Prostate gland (tissue), 2 donors: Measurements from ENCODE around the gene MRPL44. TPM values are rescaled to one million over a fixed set of nuclear protein-coding genes. Genes with fewer than 3 reads are reported as not detected.

Experiments used
- DNase-seq: peaks from one replicate; pipeline ENCODE4 v3.0.0-alpha.2; 2019; ENCODE audit warnings: low spot score
- H3K27ac ChIP-seq, 2 donors: fragments of 200-600 bp; sonication (generic); 2 replicates each; pipeline ENCODE4 v1.5.1; 2017 to 2019
- H3K27me3 ChIP-seq: fragments of 200-600 bp; sonication (generic); replicated peaks from 2 replicates; pipeline ENCODE4 v1.5.1; 2019; ENCODE audit not compliant: insufficient read depth
- H3K36me3 ChIP-seq, 2 donors: fragments of 200-600 bp; sonication (generic); 1 replicate in 1 of 2; 2 replicates in 1 of 2; pipeline versions ENCODE4 v1.5.1 to v1.8.1; 2017 to 2019
- H3K4me1 ChIP-seq: fragments of 200-600 bp; sonication (generic); replicated peaks from 2 replicates; pipeline ENCODE4 v1.5.1; 2019
- H3K4me3 ChIP-seq, 2 donors: fragments of 200-600 bp; sonication (generic); 2 replicates each; pipeline ENCODE4 v1.5.1; 2017 to 2019
- H3K9me3 ChIP-seq: fragments of 200-600 bp; sonication (generic); 2 replicates; pipeline ENCODE4 v1.5.1; 2017
- CTCF ChIP-seq, 4 experiments: fragments of 200-600 bp in 2 of 4; fragments of 450-650 bp in 2 of 4; sonication (generic) in 2 of 4; IDR thresholded peaks; 1 replicate in 3 of 4; 2 replicates in 1 of 4; pipeline ENCODE4 v1.5.1; 2016 to 2019; ENCODE audit warnings: antibody characterized with exemption in 4 of 4, mild to moderate bottlenecking in 2 of 4, moderate library complexity in 2 of 4
- POLR2A ChIP-seq: fragments of 450-650 bp; IDR thresholded peaks from one replicate; pipeline ENCODE4 v1.6.1; 2016; ENCODE audit warnings: antibody characterized with exemption, mild to moderate bottlenecking
- POLR2AphosphoS5 ChIP-seq: sonication (generic); formaldehyde crosslinking; IDR thresholded peaks from one replicate; pipeline ENCODE4 v1.6.1; 2017; ENCODE audit warnings: antibody characterized with exemption
- WGBS: methylation state at CpG from one replicate; pipeline ENCODE4 v1.1.5; 2018; 5-methylcytosine and 5-hydroxymethylcytosine counted together
- intact Hi-C: fragments of 100-400 bp; cut with DNase I; formaldehyde crosslinking; loops from one replicate; pipeline ENCODE4 v1.14.2; 2022
- total RNA-seq, 2 donors: library from RNA; depleted of rRNA; stranded (reverse); fragments of >200 nt; gene quantifications; one replicate each; pipeline ENCODE4 v1.1.0, GENCODE V29; 2016

The MRPL44 gene
- total RNA-seq, 2 donors from 2014 or later = 33.1 to 33.5 TPM

GRCh38 chr2:223922308-223922707 lies 35.0 kb upstream of the MRPL44 start:
- WGBS = 89% methylated on average over 3 of the region's 3 CpGs
- Histone ChIP-seq H3K36me3 (no peaks in the 10 kb centered on the region), H3K27me3 (no peaks in the 10 kb centered on the region), H3K9me3 (no peaks in the 10 kb centered on the region), H3K27ac (no peak overlapping the region), H3K4me3 (no peak overlapping the region), H3K4me1 (no peaks in the 10 kb centered on the region)
- intact Hi-C loops = no loop called here
- no peak for DNase-seq
- TF ChIP-seq CTCF (IDR thresholded peaks at IDR 0.05) (no peak), POLR2AphosphoS5 (no peak), POLR2A (no peak)

GRCh38 chr2:223923976-223924375 lies 33.3 kb upstream of the MRPL44 start:
- WGBS = 74% methylated on average over 2 of the region's 2 CpGs
- no peaks in the 10 kb centered on the region for H3K27me3 ChIP-seq
- no peak for DNase-seq
- TF ChIP-seq CTCF (IDR thresholded peaks at IDR 0.05) = no peak
- TF ChIP-seq POLR2AphosphoS5 = no peak
- no peak for TF ChIP-seq POLR2A
- no peaks in the 10 kb centered on the region for H3K9me3 ChIP-seq
- H3K36me3 ChIP-seq = no peaks in the 10 kb centered on the region
- no peak overlapping the region for H3K4me3 ChIP-seq
- no peaks in the 10 kb centered on the region for H3K4me1 ChIP-seq
- intact Hi-C loops = no loop called here
- no peak overlapping the region for H3K27ac ChIP-seq

GRCh38 chr2:223925106-223925505 lies 32.2 kb upstream of the MRPL44 start:
- Histone ChIP-seq H3K27me3 (no peaks in the 10 kb centered on the region), H3K4me1 (no peaks in the 10 kb centered on the region), H3K4me3 (no peak overlapping the region), H3K36me3 (no peaks in the 10 kb centered on the region), H3K27ac (no peak overlapping the region), H3K9me3 (no peaks in the 10 kb centered on the region)
- no peak for DNase-seq
- intact Hi-C loops = no loop called here
- TF ChIP-seq CTCF (IDR thresholded peaks at IDR 0.05) = no peak
- TF ChIP-seq POLR2A = no peak
- no peak for TF ChIP-seq POLR2AphosphoS5
- 96% methylated on average over 3 of the region's 3 CpGs for WGBS

GRCh38 chr2:223928113-223929006 lies 28.9 kb upstream of the MRPL44 start:
- Histone ChIP-seq H3K27ac (no peak overlapping the region), H3K36me3 (no peaks in the 10 kb centered on the region), H3K9me3 (no peaks in the 10 kb centered on the region), H3K4me1 (no peaks in the 10 kb centered on the region), H3K27me3 (no peaks in the 10 kb centered on the region), H3K4me3 (no peak overlapping the region)
- no peak for DNase-seq
- 92% methylated on average over 7 of the region's 7 CpGs for WGBS
- TF ChIP-seq CTCF (IDR thresholded peaks at IDR 0.05) (no peak), POLR2A (no peak), POLR2AphosphoS5 (no peak)
- intact Hi-C loops = no loop called here

- Histone ChIP-seq H3K36me3 (no peaks in the 10 kb centered on the region), H3K27me3 (no peaks in the 10 kb centered on the region), H3K4me3 (no peak overlapping the region), H3K9me3 (no peaks in the 10 kb centered on the region), H3K27ac (no peak overlapping the region), H3K4me1 (no peaks in the 10 kb centered on the region)
- 36% methylated on average over 4 of the region's 4 CpGs for WGBS
- TF ChIP-seq POLR2AphosphoS5 = no peak
- TF ChIP-seq POLR2A = no peak
- no peak for TF ChIP-seq CTCF (IDR thresholded peaks at IDR 0.05)
- DNase-seq = no peak
- intact Hi-C loops = no loop called here
Measured at GRCh38 chr2:223929571-223930102, 27.6 kb upstream of the MRPL44 start.
